GM21723 (cell line): ENCODE results near the gene IKZF1.

Experiments
- ATAC-seq: cut with Tn5 transposase; IDR thresholded peaks from one replicate; pipeline ENCODE4 v1.9.1; 2021; ENCODE audit warnings: mild to moderate bottlenecking, moderate library complexity; ENCODE audit not compliant: unreplicated experiment

The IKZF1 gene

DNA sequence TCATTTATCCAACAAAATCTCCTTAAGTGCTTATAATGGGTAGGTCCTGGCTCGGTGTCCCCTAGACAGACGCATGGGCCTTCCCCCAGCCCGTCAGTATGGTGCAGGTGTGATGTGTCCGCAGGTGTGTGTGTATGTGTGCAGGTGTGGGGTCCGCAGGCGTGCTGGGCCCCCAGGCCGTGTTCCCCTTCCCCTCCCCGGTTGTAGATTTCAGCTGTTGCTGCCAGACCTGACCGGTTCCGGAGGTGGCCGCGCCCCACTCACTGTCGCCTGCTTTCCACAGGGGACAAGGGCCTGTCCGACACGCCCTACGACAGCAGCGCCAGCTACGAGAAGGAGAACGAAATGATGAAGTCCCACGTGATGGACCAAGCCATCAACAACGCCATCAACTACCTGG is 95.1 kb downstream of the IKZF1 start:
- ATAC-seq = no peak

DNA sequence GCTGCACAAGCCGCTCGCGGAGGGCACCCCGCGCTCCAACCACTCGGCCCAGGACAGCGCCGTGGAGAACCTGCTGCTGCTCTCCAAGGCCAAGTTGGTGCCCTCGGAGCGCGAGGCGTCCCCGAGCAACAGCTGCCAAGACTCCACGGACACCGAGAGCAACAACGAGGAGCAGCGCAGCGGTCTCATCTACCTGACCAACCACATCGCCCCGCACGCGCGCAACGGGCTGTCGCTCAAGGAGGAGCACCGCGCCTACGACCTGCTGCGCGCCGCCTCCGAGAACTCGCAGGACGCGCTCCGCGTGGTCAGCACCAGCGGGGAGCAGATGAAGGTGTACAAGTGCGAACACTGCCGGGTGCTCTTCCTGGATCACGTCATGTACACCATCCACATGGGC is 95.6 kb downstream of the IKZF1 start:
- no peak for ATAC-seq

DNA sequence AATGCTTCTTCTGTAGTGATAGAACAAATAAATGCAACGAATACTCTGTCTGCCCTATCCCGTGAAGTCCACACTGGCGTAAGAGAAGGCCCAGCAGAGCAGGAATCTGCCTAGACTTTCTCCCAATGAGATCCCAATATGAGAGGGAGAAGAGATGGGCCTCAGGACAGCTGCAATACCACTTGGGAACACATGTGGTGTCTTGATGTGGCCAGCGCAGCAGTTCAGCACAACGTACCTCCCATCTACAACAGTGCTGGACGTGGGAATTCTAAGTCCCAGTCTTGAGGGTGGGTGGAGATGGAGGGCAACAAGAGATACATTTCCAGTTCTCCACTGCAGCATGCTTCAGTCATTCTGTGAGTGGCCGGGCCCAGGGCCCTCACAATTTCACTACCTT is 99.9 kb downstream of the IKZF1 start:
- no peak for ATAC-seq

DNA sequence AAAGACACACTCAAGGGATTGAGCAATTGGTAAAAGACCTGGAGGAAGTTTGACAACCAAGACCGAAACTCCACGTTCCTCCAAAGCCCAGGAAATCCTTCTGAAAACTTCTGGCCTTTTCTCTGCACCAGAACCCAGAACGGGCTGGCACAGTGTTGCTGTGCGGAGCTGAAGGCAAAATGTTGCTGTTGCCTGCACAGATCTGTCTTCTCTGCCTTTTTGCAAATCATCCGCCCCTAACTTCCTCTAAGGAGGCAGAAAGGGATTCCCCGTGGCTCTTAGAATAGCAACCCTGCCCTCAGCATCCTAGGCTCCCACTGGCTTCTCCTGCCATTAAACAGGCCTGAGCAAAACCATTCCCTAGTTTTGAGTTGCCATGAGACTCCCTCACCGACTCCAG is 100.7 kb downstream of the IKZF1 start:
- no peak for ATAC-seq

DNA sequence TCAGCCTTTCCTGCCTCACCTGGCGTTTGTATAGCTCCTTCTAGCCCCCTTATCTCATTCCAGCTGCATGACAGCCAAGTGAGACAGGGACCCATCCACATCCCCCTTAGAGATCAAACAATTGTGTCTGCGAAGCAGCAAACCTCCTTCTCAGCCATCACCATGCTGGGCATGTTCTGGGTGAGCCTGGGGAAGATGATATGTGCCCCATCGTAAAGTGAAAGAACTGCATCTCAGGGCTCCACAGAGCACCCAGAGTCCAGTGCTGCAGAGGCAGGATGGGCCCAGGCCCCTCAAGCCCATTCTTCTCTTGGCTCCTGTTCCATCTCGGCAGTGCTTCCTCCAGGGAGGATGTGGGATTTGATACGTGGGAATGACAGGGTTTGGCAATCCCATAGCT is 102.4 kb downstream of the IKZF1 start:
- no peak for ATAC-seq

DNA sequence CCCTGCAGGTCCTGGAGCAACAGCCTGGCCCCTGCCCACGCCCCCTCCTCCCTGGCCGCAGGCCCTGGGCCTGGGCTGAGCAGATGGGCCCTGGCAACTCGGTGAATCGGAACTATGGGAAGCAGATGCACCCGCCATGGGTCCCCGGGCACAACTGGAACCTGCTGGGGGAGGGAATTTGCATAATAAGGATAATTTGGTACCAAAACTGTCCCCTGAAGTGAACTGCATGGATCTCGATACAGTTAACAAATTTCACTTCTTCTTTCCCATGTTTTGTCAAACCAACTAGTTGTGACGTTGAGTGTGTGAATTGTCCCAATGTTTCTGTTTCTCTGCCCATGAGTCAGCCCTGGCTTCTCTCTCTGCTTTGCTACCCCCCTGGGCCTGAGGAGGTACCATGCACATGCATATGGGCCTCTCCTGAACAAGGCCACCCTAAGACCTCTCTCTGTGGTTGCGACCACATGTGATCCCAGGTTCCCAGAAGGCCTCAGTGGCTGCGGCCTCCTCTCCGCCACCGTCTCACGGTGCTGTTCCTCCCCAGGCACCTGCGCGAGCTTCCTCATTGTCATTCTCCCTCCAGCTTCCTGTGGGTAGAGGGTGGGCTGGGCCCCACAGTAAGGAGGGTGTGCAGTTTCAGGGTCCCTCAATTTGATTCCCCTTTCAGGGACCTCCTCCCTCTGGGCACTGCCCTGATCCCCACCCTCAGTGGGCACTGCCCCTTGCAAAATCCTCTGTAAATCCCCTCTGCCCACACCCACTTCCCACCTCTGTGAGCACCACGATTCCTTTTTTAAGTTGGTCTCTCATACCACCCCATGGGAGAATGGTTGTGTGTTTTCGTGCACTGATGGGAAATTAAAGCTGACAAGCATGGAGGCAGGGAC is 105.6 kb downstream of the IKZF1 start:
- ATAC-seq = peak; percentile 67

DNA sequence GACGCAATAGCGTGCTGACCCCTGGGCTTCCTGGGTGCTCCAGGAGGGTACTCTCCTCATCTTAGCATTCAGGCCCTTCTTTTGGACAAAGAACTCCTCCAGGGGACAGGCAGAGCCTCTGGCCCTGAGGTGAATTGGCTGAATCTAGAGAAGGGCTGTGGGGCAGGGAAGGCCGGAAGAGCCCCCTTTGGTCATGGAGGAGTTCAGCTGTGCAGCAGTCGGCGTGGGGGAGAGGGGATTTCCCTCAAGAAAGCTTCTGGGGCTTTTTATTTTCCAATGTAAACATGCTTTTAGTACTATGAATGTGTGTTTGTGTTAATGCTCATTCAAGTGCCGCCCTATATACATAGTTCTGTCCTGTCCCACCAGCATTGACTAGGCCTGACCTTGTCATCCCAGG is 106.8 kb downstream of the IKZF1 start:
- ATAC-seq = peak; percentile 21

DNA sequence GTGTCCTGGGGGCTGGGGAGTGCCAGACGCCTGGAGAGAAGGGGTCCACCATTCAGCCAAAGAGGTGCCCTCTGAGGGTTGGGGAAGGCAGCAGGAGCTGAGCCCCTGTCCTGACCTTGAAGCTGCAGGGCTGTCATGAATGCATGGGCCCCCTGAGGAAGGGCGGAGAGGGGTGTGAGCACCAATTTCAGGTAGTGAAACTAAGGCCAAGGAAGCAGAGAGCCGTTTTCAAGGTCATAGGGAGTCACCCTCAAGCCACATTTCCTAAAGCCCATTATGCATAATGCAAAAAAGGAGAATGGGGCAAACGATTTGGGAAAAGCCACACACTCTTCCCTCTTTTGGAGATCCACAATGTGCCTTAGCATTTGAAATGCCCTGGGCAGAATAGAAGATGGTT is 108.5 kb downstream of the IKZF1 start:
- ATAC-seq = no peak

DNA sequence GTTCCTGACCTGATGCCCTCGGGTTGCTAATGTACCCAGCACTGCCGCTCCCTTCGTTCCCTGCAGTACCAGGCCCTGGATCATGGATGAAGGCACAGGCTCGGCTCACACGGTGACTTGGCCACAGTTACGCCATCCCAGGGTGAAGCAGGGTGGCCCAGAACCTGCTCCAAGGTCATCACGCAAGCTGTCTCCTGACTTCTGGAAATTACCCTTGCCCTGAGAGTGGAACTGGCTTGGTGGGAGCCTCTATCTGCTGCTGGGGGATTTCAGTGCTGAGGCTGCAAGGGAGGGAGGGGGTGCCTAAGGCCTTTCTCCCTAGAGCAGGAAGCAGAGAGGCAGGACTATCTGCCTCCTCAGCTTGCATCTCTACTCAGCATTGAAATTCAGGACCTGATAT is 109.0 kb downstream of the IKZF1 start:
- ATAC-seq = no peak

DNA sequence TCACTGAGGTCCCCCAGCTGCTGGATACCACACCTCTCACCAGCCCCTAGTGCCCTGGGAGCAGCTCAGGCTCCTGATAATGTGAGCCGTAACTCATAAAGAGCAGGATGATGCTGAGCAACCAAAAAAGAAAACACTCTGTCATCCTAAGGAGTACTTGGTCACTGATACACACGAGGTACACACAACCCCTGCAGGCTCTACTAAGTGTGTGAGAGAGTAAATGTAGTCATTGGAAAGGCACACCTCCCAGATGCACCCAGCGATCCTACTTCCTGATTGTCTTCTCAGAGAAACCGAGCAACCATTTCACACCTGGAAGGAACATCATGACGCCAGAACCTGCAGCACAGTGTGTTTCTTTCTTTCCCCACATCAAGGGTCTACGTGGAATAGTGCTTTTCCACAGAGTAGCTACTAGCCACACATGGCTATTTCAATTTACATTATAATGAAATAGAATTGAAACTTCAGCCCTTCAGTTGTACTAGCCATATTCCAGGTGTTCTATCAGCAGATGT is 111.4 kb downstream of the IKZF1 start:
- no peak for ATAC-seq

DNA sequence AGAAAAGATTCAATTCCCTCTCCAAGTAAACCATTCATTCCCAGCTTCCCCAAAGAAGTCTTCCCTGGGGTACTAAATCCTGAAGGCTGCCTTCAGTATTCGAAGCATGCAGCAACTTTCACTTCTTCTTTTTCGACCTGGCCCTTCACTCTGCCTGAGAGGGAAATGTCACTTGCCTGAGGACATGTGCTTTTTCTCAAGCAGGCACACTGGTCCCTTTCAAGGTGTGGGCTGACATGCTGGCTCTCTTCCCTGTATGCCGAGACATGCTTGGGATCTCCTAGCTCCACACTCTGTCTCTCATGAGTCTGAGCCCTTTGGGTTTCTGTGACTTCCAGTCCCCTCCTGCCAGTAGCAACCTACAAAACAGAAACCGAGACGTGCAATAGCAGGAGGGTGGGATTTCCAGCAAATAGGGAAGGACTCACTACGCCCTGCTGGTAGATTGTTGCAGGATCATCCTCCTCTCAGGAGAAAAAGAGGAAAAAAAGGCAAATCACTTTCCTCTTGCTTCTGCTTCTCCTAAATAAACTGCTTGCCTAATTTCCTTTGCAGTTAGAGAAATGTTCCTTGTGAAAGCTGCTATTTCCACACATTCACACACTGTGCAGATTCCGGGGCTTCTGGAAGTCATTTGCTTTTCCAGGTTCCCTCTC is 112.1 kb downstream of the IKZF1 start:
- ATAC-seq = peak; percentile 80

DNA sequence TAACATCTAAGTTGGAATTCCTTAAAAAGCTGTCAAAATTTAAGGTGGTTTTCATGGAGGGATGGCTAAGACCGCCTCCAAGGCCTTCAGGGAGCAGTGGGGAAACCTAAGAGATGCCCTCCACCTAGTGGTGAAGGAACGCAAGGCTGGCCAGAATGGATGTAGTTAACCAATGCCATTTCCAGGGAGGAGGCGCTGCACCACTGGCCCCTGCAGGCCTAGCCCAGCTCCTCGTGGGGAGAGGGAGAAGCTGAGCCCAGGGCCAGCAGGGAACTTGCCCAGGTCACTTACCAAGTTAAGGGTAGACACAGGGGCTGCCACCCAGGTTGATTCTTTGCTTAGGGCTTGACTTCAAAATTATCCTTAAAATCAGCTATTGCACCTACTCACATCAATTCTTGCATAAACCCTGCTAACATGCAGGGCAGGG is 113.6 kb downstream of the IKZF1 start:
- ATAC-seq = peak; percentile 87

DNA sequence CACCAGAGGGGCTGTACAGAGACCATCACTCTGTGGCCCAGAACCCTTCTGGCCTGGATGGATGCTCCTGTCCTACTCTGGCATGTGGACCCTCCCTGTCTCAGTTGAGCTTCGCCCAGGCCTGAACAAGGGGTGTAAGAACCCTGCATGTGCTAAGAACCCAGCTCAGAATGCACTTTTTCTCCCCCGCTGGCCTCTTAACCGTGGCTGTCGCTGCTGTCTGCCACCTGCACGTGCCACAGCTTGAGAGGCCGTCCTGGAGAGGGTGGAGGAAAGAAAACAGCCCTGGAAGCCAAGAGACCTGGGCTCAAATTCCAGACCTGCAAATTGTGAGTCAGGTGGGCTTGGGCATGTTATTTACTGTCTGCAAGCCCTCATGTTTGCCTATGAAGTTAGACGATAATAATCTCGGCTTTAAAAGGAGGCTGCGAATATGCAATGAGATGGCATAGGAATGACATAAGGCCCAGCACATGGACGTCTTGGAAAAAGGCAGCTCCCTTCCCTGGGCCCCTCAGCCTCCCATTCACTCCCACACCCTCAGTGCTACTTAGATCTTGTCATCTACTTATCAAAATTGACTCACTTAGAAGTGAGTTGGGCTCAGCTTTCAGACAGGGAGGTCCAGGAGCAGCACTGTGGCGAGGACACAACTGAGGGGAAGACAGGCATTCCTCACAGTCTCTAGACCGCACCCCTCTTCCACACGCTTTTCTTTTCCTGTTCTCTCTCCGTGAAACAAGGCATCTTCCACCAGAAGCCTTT is 114.2 kb downstream of the IKZF1 start:
- no peak for ATAC-seq

DNA sequence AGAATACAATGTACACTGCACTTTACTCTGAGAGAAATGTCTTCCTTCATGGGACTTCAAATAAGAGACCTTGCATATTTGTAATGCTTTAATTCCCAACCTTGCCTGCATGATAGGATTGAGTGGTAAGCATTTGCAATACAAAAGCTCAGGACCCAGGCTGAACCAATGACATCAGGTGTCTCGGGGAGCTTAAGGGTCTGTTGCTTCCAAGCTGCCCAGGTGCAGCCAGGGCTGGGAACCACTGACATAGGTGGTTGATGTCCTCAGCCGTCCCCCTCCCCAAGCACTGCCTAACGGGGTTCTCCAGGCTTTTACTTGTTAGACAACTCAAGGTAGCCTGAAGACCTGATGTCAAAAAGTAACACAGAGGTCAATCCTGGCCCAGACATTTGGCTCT is 116.5 kb downstream of the IKZF1 start:
- ATAC-seq = no peak

DNA sequence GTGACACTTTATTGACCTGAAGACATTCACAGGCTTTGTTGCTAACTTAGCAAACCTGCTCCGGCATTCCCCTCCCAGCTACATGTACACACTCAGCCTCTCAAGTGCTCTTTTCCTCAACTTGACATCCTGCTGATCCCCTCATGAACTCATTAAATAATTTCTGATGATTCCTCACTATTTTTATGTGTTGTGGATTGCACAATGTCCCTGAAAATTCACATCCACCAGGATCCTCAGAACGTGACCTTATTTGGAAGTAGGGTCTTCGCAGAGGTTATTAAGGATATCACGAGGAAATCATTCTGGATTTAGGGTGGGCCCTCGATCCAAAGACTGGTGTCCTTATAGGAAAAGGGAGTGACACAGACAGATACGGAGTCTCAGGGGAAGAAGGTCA is 118.3 kb downstream of the IKZF1 start:
- no peak for ATAC-seq

DNA sequence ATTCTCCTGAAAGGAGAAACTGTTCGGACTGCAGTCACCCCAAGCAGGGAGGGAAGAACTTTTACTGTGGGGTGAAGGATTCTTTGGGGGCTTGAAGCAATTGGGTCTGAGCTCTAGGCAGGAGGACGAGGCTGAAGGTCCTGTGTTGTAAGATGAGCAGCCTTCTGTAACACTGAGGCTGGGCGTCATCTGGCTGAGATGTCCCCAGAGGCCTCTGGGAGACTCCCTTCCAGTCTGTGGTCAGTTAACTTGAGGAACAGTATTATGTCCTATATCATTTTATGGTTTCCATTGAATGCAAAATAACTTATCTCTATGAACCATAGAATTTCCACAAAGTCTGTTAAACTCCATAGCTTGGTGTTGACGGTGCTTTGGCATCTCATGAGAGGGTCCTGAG is 119.3 kb downstream of the IKZF1 start:
- ATAC-seq = no peak

DNA sequence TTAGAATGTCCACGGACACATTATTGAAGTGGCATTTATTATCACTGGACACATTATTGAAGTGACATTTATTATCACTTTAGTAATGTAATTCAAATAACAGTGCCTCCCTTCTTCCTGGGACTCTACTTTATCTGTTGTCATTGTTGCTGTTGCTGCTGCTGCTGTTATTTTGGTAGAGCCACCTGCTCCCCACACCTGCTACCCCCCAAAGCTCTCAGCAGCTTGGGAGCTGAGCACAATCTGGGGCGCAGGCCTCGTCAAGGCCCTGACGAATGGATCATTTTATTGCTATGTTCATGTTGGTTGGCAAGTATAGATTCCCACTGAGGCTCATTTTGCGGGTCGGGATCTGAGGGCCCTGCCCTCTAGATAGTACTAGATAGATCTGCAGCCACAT is 120.8 kb downstream of the IKZF1 start:
- ATAC-seq = no peak

DNA sequence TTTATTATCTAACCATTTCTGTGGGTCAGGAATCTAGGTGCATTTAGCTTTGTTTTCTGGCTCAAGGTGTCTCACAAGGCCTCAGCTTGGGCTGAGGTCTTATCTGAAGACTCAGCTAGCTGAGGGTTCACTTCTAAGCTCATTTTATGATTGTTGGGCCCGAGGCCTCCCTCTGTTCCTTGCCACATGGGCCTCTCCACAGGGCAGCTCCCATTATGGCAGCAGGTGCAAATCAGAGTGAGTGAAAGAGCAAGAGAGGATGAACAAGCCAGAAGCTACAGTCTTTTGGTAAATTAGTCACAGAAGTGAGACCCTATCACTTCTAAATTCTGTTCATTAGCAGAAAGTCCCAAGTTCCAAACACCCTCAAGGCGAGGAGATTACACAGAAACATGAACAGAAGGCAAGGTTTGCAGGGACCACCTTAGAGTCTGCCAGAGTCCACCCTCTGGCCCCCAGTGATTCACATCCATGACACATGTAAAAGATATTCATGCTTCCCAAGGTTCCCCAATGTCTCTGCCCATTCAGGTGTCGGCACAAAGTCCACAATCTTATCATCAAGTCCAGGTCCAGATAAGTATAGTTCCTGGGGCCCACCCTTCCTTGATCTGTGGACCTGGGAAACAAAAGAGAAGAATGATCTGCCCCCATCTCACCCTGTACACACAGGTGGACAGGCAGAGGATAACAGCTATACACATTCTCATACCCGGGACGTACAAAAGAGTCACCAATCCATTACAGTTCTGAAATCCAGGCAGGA is 121.9 kb downstream of the IKZF1 start:
- ATAC-seq = no peak

DNA sequence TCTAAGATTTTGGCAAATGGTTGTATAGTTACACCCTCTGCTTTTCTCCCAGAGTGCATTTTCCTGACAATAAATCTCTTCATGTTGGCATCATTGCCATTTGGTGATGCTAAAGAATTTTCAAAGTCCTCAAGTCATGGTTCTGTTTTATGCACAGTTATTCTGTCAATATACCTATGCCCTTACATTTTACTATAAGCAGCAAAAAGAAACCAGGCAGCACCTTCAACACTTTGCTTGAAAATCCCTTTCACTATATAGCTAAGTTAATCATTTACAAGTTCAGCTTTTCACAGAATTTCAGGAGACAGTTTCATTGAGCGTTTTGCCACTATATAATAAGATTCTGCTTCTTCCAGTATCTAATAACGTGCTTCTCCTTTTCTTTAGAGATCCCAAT is 123.0 kb downstream of the IKZF1 start:
- no peak for ATAC-seq

DNA sequence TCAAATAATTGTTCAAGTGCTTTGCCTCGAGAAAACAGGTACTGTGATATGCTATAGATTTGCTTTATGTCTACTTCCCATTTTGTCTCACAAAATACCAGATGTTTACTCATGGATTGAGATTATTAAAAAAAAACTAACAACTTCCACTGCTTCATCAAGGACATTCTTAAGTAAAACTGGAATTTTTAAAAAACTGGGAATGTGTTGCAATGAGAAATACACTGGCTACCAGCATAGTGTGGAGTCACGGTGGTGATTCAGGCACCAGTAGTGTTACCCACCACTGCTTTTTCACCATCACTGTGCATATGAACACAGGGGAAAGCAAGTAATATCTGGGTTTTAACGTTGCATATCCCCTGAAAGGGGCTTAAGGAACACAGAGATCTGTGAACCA is 124.4 kb downstream of the IKZF1 start:
- no peak for ATAC-seq

DNA sequence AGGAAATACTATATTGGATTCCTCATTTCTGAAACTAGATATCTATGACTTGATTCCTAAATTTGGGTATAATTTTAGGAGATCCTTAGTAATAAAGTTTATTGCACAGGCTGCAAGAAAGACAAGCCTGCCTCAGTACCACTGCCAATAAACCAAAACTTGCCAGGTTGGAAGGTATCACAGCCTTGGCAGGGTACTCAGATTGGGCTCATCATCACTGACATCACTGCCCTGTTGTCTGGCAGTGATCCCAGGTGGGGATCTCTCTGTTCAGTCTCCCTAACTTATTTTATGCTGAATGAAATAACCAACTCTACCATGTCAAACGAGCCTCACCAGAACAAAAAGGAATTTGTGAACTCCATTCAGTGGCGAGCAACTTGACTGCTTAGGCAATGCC is 126.8 kb downstream of the IKZF1 start:
- ATAC-seq = no peak
